GM19397 (cell line): ENCODE results near the gene NUP43.
"Not testable (repeated sequence)": the region's sequence is repeated elsewhere in the genome, so short reads cannot be mapped to it uniquely, and the experiment has no call there.

Experiments used
- ATAC-seq: cut with Tn5 transposase; IDR thresholded peaks from one replicate; pipeline ENCODE4 v1.9.1; 2021; ENCODE audit warnings: mild to moderate bottlenecking, moderate library complexity; ENCODE audit not compliant: unreplicated experiment

NUP43 gene

GRCh38 chr6:149749082-149749593 lies 2.8 kb upstream of the NUP43 start:
- ATAC-seq, result peak; percentile 1

DNA sequence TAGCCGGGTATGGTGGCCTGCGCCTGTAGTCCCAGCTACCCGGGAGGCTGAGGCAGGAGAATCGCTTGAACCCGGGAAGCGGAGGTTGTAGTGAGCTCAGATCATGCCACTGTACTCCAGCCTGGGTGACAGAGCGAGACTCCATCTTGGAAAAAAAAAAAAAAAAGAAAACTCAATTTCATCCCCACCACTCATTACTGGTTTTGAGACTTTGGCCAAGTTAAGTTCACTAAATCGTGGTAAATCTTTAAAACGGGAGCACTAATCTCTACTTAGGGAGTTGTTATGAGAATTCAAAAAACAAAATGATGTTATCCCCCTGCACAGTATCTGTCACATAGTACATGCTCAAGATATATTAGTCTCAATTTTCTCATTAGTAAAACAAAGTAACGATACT lies 1.1 kb downstream of the NUP43 start:
- not testable (repeated sequence) for ATAC-seq

DNA sequence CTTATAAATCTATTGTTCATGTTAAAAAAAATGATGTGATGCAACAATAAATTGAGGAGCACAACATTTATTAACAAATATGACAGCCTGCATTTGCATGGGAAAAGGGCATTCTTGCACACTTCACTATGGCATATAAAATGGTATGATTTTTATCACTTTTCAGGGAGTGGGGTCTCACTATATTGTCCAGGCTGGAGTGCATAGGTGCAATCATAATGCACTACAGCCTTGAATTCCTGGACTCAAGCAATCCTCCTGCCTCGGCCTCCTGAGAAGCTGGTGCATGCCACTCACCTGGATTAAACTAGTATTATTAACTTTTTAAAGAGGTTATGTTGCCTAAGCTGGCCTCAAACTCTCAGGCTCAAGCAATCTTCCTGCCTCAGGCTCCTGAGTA lies 11.4 kb downstream of the NUP43 start:
- no peak for ATAC-seq

- no peak for ATAC-seq
These were observed 13.1 kb downstream of the NUP43 start for GRCh38 chr6:149733089-149733720.

- ATAC-seq, result no peak
These were observed 16.5 kb downstream of the NUP43 start for GRCh38 chr6:149729824-149730223.

GRCh38 chr6:149728499-149729234 lies 17.7 kb downstream of the NUP43 start:
- no peak for ATAC-seq

DNA sequence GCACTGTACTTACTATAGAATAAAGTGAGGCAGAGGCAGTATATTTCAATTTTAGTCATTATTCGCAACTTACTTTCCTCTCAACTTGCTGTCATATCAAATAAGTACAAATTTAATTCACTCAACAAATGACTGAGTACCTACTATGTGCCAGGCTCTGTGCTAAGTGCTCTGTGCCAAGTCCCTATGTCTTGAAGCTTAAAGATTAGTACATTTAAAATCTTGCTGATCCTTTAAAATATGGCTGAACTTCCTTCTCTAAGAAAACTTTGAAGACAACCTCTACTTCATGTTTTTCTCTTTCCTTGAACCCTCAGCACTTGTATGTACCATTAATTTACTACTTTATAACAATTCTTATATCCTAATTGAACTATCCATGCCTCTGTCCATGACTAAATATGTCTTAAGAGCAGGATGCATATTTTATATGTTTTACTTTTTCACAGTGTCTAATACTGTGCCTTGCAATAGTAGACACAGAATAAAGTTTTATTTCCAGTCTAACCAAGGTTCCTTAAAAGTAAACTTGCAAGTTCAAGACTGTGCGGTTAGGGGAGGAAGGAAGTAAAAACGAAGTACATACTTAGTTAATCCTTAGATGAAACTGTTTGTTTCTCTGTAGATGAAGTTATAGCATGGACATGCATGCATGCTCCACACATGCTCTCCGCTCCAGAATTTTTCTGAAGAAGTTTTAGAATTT lies 18.4 kb downstream of the NUP43 start:
- no peak for ATAC-seq

GRCh38 chr6:149725785-149726184 lies 20.5 kb downstream of the NUP43 start:
- ATAC-seq, result no peak

GRCh38 chr6:149723771-149724417 lies 22.4 kb downstream of the NUP43 start:
- no peak for ATAC-seq

- ATAC-seq, result no peak
These were observed 23.1 kb downstream of the NUP43 start for GRCh38 chr6:149723262-149723661.

DNA sequence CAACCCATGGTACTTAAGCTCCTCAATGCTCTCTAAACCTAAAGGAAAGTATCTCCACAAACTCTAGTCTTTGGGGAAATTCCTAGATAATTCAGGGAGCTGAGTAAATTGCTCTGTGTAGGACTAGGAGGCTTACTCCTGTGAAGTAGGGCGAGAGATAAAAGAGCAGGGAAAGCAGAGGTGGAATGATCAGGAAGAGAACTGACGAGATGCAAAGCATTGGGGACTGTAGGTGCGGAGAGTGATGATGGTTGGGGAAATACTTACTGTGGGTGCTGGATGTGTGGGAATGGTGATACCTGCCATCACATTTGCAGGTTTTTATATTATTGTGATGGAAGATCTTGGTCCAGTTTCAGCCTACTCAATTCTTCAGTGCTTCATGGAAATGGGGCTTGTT lies 26.8 kb downstream of the NUP43 start:
- no peak for ATAC-seq

GRCh38 chr6:149717588-149718458 lies 28.5 kb downstream of the NUP43 start, which contains the start of gene LATS1:
LATS1 (minus strand) TSS chr6:149718101; CDS start chr6:149702126, 15,975 bp downstream.
- peak; percentile 90 for ATAC-seq

DNA sequence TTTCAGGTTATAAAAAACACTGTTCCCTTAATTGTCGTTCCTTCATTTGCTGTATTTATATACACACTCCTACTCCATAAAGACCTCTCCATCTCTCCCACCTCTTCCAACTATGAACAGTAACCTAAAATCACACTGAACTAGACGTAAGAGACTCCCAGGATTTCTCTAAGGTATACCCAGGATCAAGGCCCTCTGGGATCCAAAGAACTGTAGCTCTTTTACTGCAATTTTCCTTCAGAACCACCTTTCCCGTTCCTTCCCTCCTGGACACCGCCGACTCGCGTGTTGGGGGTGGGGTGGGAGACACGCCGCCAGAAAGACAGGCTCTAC lies 29.1 kb downstream of the NUP43 start:
- ATAC-seq, result no peak

DNA sequence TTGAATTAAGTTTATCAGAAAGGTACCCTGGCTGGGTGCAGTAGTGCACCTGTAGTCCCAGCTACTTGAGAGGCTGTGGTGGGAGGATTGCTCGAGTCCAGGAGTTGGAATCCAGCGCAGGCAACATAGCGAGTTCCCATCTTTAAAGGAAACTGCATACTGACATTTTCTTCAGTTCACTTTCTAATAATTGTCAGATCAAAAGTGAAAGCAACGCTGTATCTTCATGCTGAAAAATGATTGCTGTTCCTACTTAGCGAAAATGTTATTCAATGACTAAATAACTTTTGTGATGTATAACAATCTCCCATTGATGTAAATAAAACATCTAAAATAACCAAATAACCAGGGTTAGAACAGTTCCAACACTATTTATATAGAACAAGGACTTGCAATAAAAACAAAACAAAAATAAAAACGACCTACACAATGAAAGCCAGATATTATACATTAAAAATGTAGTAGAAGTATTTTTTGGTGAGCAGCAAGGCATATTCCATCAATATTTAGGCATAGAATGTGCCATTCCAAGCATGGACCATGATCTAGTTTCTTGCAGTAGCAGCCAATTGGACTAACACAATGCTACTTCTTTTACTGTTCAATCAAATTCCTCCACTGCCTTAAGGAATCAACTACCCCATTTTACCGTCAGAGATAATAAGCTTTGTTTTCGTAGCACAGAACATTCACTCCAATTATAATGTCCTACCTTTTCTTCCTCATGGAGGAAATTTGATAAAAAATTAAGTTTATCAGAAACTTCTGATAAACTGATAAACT lies 30.0 kb downstream of the NUP43 start:
- ATAC-seq, result no peak

GRCh38 chr6:149714442-149714841 lies 31.9 kb downstream of the NUP43 start:
- no peak for ATAC-seq

DNA sequence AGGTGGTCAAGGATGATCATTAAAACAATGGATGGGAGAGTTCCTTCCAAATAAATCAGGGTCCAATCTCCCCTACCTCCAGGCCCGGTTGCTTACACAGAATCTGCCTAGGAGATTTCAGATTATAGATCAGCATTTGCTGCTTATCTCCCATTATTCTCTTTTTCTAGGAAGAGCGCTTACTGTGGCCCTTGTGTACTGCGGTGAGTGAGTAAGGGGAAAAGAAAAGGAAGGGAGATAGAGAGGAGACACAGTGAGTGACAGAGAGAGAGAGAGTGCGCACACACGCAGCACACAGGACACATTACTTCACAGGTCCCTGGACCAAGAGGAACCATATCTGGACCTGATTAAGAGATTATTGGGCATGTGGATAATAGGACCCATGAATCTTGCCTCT lies 34.6 kb downstream of the NUP43 start:
- no peak for ATAC-seq

DNA sequence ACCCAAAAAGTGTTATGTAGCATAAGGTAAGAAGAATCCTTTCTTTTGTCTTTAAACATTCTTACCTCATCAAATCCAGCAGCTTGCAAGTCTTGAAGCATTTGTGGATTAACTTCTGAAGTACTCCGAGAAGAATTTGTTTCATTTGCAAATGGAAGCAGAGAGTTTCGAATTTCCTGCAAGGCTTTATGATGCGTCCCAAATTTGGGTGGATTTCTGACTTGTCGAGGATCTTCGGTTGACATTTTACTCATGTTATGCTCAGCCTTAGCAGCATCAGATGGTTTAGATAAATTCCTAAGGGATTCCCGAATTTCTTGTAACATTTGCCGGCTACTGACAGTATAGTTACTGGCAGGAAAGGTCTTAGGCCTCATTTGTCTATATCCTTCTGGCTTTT lies 44.6 kb downstream of the NUP43 start:
- no peak for ATAC-seq

DNA sequence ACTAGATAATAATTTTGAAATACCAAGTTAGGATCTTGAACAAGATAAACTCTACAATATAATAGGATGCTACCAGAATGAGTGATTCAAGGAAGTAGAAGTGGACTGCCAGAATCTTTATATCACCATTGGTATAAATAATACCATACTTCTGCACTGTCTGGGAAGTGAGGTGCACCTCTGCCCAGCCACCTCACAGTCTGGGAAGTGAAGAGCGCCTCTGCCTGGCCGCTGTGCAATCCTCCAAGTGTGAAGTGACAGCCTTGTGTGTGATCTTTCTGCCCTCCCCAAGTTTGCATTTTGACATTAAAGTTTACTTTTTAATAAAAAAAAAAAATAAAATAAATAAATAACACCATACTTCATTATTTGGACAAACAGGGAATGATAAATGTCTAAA lies 47.2 kb downstream of the NUP43 start:
- no peak for ATAC-seq

DNA sequence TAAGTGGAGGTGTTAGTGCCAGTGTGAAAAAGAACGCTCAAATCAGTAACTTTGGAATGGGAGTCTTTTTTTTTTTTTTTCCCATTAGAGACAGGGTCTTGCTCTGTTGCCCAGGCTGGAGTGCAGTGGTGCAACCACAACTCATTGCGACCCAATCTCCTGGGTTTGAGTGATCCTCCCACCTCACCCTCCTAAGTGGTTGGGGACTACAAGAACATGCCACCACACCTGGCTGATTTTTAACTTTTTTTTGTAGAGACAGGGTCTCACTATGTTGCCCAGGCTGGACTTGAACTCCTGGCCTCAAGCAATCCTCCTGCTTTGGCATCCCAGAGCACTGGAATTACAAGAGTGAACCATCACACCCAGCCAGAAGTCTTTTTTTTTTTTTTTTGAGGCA lies 48.2 kb downstream of the NUP43 start:
- no peak for ATAC-seq

DNA sequence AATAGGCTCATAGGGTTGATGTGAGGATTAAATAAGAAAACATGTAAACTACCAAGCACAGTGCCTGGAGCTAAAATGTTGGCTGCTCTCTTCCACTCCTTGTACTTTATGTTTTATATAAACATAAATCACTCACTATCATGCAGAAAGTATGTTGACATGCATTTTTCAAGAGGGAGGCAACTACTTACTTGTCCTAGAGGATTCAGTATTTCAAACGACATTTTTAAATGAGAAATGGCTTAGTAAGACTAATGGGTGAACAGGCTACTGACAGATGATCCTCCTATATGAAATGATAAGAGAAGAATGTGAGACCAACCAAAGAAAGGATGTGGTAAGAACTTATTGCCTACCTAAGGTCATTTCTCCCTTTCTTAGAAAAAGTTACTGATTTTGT lies 49.4 kb downstream of the NUP43 start:
- no peak for ATAC-seq
